Measurements from ENCODE around the gene DDX47.
A peak's percentile ranks its signal among the peaks of the same experiment; 100 is the strongest.

- TF ChIP-seq RAD21 (IDR thresholded peaks at IDR 0.05; ENCODE audit: low read length) (peak; percentile 61), CTCF (IDR thresholded peaks at IDR 0.05) (peak; percentile 82), EZH2phosphoT487 (IDR thresholded peaks at IDR 0.05; ENCODE audit: borderline replicate concordance, low read depth) (no peak)
Observed at GRCh38 chr12:12813120-12814101, at the start of gene DDX47.
